Neural crest cell (in vitro differentiated cells): ENCODE data around the gene ZNF23. TPM values are rescaled to one million over a fixed set of nuclear protein-coding genes. Genes with fewer than 3 reads are reported as not detected.
A peak's percentile ranks its signal among the peaks of the same experiment; 100 is the strongest.

Experiments
- DNase-seq: peaks from one replicate; pipeline ENCODE4 v3.0.0; 2021; ENCODE audit warnings: low read depth, mixed read lengths, low spot score
- H3K27ac Mint-ChIP-seq: one replicate; pipeline ENCODE4 v1.8.0; 2021; ENCODE audit warnings: mild to moderate bottlenecking, mixed read lengths; ENCODE audit not compliant: unreplicated experiment
- H3K27me3 Mint-ChIP-seq: 2 replicates; pipeline ENCODE4 v1.8.0; 2021; ENCODE audit warnings: low read depth, mild to moderate bottlenecking, mixed read lengths
- H3K36me3 Mint-ChIP-seq: 2 replicates; pipeline ENCODE4 v1.8.0; 2021; ENCODE audit warnings: low read depth, mild to moderate bottlenecking, mixed read lengths
- H3K4me1 Mint-ChIP-seq: 2 replicates; pipeline ENCODE4 v1.8.0; 2021; ENCODE audit warnings: mixed read lengths
- H3K4me3 Mint-ChIP-seq: one replicate; pipeline ENCODE4 v1.8.0; 2021; ENCODE audit warnings: mild to moderate bottlenecking, mixed read lengths
- H3K9me3 Mint-ChIP-seq: 2 replicates; pipeline ENCODE4 v1.8.0; 2021; ENCODE audit warnings: mixed read lengths
- total RNA-seq: library from RNA; stranded (reverse); gene quantifications from 2 replicates; pipeline ENCODE4 v1.2.1, GENCODE V29; 2021
- TF ChIP-seq, protein P1 (sequence below): fragments of 200-600 bp; sonication (generic); conservative IDR thresholded peaks from 2 replicates; pipeline ENCODE4 v1.5.0; 2021; ENCODE audit warnings: antibody characterized with exemption, mild to moderate bottlenecking

ZNF23 gene
- total RNA-seq, 1 donor from 2014 or later = 14.2 TPM

DNA sequence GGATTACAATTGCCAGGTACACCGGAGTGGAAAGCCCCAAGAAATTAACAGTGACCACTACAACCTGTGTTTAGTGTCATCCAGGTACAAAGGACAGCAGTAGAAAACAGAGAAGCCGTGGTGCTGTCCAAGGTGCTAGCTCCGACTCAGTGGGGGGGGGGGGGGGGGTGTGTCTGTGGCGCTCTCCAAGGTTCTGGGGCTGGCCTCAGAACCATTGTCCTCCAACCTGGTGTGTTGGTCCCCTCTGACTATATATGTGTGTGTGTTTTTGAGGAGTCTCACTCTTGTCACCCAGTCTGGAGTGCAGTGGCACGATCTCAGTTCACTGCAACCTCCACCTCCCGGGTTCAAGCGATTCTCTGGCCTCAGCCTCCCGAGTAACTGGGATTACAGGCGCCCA is 5.8 kb upstream of the ZNF23 start:
- Mint-ChIP-seq H3K4me1 (peaks cover 4% of the 10 kb centered on the region), H3K9me3 (no peaks in the 10 kb centered on the region), H3K4me3 (no peak overlapping the region), H3K27ac (no peak overlapping the region), H3K36me3 (no peaks in the 10 kb centered on the region), H3K27me3 (no peaks in the 10 kb centered on the region)
- peak; percentile 36 for DNase-seq
- TF ChIP-seq, protein P1, sequence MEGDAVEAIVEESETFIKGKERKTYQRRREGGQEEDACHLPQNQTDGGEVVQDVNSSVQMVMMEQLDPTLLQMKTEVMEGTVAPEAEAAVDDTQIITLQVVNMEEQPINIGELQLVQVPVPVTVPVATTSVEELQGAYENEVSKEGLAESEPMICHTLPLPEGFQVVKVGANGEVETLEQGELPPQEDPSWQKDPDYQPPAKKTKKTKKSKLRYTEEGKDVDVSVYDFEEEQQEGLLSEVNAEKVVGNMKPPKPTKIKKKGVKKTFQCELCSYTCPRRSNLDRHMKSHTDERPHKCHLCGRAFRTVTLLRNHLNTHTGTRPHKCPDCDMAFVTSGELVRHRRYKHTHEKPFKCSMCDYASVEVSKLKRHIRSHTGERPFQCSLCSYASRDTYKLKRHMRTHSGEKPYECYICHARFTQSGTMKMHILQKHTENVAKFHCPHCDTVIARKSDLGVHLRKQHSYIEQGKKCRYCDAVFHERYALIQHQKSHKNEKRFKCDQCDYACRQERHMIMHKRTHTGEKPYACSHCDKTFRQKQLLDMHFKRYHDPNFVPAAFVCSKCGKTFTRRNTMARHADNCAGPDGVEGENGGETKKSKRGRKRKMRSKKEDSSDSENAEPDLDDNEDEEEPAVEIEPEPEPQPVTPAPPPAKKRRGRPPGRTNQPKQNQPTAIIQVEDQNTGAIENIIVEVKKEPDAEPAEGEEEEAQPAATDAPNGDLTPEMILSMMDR = no peak

GRCh38 chr16:71464231-71464630 is 2.2 kb upstream of the ZNF23 start:
- no peak overlapping the region for H3K27ac Mint-ChIP-seq
- H3K27me3 Mint-ChIP-seq = no peaks in the 10 kb centered on the region
- no peak overlapping the region for H3K4me3 Mint-ChIP-seq
- peaks cover 29% of the 10 kb centered on the region for H3K4me1 Mint-ChIP-seq
- H3K36me3 Mint-ChIP-seq = no peaks in the 10 kb centered on the region
- no peak for DNase-seq
- TF ChIP-seq, protein P1 = no peak
- H3K9me3 Mint-ChIP-seq = no peaks in the 10 kb centered on the region

DNA sequence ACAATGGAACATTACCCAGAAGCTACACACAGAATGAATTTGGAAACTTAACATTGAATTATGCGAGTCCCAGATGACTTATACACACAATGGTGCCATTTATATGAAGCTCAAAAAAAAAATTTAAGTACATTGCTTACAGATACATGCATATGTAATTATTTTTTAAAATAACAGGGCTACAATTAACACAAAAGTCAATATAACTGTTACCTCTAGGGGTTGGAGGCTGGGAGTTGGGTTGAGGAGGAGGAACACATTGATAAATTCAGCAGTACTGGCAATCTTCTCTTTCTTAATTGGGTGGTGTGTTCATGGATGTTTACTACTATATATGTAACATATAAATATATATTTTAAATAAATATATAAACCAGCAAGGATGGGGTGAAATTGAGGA is 1.1 kb downstream of the ZNF23 start:
- Mint-ChIP-seq H3K9me3 (no peaks in the 10 kb centered on the region), H3K27ac (no peak overlapping the region), H3K27me3 (no peaks in the 10 kb centered on the region), H3K4me3 (peak overlapping the region; percentile 96), H3K4me1 (peaks cover 29% of the 10 kb centered on the region), H3K36me3 (peaks cover 6% of the 10 kb centered on the region)
- TF ChIP-seq, protein P1 = peak; percentile 26
- no peak for DNase-seq

GRCh38 chr16:71460236-71460635 is 1.8 kb downstream of the ZNF23 start:
- H3K36me3 Mint-ChIP-seq = peaks cover 10% of the 10 kb centered on the region
- H3K9me3 Mint-ChIP-seq = no peaks in the 10 kb centered on the region
- TF ChIP-seq, protein P1 = no peak
- DNase-seq = no peak
- H3K27me3 Mint-ChIP-seq = no peaks in the 10 kb centered on the region
- no peak overlapping the region for H3K27ac Mint-ChIP-seq
- peaks cover 29% of the 10 kb centered on the region for H3K4me1 Mint-ChIP-seq
- H3K4me3 Mint-ChIP-seq = peak overlapping the region; percentile 63

DNA sequence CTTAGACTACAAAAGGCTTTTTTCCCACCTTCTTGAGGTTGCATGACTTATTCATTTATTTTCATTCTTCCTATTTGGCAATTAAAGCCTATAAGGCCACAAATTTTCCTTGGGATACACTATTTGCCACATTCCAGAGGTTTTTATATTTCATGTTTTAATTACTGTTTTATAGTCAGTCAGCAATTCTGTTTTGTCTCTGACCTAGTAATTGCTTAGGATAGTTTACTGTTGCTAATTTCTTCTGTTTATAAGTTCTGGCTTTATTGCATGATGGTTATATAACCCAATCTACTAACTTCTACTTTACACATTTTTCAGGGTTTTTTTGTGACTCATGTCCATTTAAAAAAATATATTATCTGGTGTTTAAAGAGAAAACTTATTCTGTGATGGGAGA is 2.5 kb downstream of the ZNF23 start:
- no peaks in the 10 kb centered on the region for H3K27me3 Mint-ChIP-seq
- peaks cover 29% of the 10 kb centered on the region for H3K4me1 Mint-ChIP-seq
- TF ChIP-seq, protein P1 = no peak
- peaks cover 17% of the 10 kb centered on the region for H3K36me3 Mint-ChIP-seq
- DNase-seq = no peak
- no peaks in the 10 kb centered on the region for H3K9me3 Mint-ChIP-seq
- H3K4me3 Mint-ChIP-seq = peak overlapping the region; percentile 23
- no peak overlapping the region for H3K27ac Mint-ChIP-seq

DNA sequence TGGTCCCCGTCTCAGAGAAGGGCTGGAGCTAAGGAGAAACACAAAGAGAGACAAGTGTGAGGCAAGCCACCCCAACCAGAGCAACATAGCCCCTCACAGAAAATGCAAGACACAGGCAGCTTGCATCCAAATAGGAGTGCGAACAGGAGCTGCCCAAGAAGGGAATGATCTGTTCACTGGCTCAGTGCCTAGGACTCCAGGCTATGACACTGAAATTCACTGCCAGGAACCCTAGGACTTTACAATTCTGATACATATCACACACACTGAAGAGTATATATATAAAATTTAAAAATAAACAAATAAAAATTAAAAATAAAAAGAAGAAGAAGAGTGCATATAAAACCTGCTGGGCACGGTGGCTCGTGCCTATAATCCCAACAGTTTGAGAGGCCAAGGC is 5.2 kb downstream of the ZNF23 start:
- Mint-ChIP-seq H3K27ac (no peak overlapping the region), H3K9me3 (peaks cover 6% of the 10 kb centered on the region), H3K27me3 (no peaks in the 10 kb centered on the region), H3K36me3 (peaks cover 44% of the 10 kb centered on the region), H3K4me3 (no peak overlapping the region), H3K4me1 (peaks cover 17% of the 10 kb centered on the region)
- TF ChIP-seq, protein P1 = no peak
- no peak for DNase-seq
